Hindlimb muscle (tissue), 1 donor: ENCODE data around the gene PTGIS. TPM values are rescaled to one million over a fixed set of nuclear protein-coding genes. Genes with fewer than 3 reads are reported as not detected.

ENCODE experiments used
- DNase-seq: peaks from one replicate; pipeline ENCODE4 v3.0.0-alpha.2; 2013
- polyA plus RNA-seq: library from polyadenylated mRNA; unstranded; fragments of 120-200 nt; gene quantifications from one replicate; pipeline ENCODE4 v1.2.1, GENCODE V29; 2013; ENCODE audit not compliant: insufficient read length

PTGIS gene
- polyA plus RNA-seq, 1 donor = 28.0 TPM

DNA sequence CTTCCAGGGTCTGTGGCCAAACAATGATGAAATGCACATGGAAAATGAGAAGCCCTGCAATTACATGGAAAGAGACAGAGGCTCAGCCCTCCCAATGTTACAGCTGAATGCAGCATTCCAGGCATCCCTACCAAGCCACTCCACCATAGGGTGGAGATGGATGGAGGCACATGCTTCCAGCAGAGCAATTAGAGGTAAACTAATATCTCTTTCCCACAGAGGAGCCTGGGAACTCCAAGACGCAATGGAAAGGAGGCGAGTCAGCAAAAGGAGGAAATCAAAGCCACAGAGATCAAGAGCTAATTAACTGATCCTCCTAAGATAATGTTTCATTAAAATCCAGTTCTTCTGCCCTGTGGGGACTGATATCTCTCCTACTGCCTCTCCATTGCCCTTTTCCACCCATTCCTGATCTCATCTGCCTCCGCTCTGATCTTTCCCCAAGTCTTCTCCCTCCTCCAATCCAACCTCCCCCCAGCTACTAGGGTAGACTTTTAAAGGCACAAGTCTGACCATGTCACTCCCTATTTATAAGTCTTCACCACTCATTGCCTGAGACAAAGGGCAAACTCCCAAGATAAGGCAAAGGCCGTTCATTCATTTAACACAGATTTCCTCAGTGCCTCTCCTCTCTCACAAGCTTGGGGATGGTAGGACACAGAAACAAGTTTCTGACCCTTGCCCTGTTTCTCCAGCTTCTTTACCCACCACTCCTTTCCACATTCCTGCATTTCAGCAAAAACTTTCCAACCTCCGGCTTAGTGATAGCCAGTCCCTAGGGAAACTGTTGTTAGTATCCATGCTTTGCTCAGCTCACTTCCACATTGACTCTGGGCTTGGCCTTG lies 71.2 kb downstream of the PTGIS start:
- no peak for DNase-seq

DNA sequence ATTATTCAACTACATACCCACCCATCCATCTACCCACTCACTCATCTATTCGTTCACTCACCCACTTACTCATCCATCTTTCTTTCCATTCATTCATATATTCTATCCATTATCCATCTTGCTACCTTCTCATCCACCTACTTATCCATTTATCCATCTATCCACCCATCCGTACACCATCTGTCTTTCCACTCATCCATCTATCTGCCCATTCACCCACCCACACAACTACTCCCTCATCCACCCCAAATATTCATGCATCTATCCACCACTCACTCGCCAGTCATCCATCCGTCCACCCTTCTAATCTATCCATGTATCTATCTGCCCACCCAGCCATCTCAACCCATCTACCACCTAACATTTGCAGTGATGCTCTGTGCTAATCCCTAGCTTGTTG lies 71.9 kb downstream of the PTGIS start:
- no peak for DNase-seq

DNA sequence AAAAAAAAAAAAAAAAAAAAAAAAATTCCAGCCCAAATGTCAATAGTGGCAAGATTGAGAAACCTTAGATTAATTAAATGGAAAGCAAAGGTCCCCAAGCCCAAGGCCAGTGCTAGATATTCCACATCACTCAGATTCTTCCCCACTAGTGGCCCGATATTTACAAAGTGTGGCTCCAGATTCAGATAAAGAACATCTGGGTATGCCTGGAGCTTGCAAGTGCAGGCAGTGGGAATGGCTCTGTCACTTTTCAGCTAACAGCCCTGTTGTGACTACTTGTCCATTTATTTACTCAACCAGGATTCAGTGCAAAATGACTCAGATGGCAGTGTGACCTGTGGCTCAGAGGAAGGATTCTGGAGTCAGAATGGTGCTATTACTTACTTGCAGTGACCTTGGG lies 77.2 kb downstream of the PTGIS start:
- no peak for DNase-seq

DNA sequence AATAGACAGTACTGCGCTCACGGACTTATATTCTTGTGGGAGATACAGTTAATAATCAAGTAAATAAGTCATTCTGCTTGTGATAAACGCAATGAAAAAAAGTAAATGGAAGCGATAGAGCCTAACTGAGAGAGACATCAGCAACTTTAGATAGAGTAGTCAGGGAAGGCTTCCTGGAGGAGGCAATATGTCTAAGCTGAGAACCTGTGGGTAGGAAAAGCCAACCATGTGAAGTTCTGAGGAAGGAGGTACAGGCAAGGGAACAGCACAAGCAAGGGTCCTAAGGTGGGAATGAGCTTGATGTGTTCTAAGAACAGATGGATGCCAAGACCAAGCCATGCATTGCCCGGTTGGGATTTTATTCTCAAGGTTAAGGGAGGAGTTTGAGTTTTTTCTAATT lies 78.2 kb downstream of the PTGIS start:
- DNase-seq = no peak

DNA sequence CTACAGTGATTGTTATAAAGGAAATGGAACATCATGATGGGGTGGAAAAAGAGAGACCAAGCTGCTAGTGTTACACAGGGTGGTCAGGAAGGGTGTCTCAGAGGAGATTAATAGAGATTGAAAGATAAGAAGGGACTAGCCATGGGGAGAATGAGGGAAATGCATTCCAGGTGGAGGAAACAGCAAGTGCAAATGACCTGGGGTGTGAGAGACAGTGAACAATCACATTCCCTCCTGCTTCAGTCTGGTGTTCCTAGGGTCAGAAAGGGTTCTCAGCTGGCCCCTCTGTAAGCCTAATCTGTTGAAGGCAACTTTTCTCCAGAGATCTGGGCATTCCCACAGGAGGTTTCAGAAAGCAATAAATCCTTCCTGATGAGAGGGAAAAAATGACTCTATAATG lies 81.9 kb downstream of the PTGIS start:
- DNase-seq = no peak

DNA sequence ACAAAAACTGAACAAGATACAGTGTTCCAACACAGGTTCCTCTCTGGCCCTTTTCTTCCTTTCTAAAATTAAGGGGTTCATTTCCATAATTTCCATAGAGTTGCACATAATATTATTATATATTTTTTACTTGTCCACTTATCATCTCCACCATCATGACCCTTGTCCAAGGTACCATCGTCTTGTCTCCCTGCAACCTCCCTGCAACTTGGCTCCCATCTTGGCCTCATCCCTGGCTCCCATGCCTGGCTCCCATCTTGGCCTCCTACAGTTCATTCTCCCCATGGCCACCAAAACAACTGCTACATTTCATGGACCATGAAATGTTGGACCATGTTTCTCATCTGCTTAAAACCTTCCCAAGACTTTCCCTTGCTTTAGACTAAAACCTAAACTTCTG lies 82.4 kb downstream of the PTGIS start:
- DNase-seq = no peak

DNA sequence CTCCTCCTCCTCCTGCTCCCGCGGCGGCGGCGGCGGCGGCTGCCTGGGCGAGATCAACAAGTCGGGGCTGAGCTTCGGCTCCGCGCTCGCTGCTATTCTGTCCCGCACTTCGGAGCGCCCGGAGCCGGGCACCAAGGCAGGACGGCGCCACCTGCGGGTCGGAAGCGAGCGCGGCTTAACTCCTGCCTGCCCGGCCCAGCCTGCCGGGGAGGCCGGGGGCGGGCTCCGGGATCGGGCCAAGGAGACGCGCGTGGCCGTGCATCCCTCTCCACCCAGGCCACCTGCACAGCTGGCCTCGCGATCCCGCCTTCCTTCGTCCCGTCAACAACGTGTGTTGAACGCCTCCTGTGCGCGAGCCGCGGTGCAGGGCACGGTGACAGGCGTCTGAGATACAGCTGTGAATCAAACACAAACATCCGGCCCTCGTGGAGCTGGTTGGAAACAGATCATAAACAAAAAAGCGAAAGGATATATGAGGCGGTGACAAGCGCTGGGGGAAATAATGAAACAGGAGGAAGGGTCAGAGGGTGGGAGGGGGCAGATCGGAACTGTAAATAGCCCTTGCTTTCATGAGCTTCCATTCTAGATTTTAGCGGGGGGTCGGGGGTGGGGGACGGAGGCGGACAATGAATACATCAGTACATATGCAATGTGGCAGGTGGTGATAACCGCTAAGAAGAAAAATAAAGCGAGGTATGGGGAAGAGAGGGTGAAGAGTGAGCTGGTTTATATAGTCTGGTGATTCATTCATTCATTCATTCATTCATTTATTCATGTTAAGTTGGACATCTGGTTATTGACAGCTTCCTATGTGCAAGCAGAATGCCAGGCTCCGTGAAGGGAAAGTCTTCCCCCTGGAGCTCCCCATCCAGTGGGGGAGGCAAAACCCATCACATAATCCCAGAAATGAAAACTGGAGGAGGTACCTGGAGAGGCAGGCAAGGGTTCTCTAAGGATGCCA lies 83.5 kb downstream of the PTGIS start:
- DNase-seq = peak; percentile 75

DNA sequence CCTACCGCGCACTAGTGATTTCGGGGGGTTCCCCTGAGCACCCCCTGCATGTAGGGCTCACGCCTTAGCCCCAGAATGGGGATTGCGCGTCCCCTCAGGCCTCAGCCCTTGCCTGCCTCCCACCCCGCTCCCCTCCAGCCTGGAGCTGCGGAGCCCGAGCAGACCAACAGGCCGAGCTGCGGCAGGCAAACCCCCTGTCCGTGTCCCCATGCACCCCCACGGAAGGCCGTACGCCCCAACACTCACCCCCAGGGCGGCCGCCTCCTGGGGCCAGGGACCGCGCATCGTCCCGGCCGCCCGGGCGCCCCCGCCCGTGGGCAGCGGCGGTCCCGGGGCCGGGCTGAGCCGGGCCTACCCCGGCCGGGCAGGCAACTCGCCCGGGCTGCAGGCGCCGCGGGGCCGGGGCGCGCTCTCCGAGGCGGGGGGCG lies 84.2 kb downstream of the PTGIS start:
- no peak for DNase-seq

DNA sequence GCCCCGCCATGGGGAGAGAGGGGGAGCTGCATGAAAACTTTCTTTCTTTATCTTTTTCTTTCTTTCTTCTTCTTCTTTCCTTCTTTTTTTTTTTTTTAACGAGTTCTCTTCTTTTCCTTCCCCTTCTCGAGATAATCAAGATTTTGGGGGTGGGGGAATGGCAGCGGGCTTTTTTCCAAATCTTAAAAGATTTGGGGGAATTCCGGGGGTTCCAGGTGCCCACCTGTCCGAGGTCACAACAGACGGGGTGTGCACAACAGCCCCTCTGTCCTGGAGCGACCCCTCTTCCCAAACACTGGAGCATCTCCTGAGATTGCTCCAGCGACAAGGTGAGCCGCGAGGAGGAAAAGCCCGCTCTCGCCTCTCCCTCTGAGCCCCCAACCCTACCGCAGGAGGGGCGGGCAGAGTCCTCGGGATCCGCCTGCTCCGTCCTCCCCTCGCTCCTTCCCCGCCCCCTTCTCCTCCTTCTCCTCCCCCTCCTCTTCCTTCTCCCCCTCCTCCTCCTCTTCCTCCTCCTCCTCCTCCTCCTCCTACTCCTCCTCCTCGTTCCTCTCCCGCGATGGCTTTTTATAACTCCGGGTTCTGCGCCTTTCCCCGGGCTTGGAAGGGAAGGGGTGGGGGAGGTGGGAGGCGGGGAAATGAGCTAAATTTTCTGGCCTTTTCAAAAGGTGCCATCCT lies 84.8 kb downstream of the PTGIS start:
- no peak for DNase-seq

DNA sequence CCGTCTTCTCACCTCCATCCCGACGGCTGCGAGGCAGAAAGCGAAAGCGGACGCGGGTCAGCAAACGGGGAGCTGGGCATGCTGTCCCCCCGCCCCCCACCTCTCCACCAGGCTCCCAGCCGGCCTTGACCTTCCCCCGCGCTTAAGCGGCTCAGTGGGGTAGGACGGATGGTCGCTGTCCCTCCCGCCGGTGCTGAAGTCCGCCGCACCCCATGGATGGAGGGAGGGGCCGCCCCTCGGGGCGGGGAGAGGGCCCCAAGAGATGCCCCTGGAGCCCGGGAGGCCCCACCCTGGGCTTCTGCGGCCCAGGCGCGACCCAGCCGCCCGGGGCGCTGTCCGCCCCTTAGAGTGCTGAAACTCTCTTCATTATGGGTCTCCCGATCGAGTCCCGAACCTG lies 85.3 kb downstream of the PTGIS start, which contains the start of gene KCNB1:
Gene KCNB1, minus strand, starts transcription at position 48 of the 397 bp plus-strand sequence. CDS start 188 bp downstream, outside the sequence.
- peak; percentile 58 for DNase-seq

DNA sequence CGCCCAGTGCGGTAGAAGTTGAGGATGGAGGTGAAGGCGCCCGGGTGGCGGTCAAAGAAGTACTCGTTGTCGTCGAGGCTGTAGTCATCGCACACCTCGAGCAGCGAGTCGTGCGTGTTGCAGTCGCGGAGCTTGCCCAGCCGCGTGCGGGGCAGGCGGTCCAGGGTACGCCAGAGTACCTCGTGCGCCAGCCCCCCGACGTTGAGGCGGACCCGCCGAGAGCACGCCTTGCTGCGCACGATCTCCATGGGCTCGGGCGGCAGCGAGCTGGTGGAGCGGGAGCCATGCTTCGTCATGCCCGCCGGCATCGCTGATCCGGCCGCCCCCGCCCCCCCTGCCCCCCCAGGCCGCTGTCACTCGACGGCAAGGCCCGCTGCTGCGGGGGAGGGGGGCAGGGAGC lies 85.8 kb downstream of the PTGIS start:
- DNase-seq = no peak

DNA sequence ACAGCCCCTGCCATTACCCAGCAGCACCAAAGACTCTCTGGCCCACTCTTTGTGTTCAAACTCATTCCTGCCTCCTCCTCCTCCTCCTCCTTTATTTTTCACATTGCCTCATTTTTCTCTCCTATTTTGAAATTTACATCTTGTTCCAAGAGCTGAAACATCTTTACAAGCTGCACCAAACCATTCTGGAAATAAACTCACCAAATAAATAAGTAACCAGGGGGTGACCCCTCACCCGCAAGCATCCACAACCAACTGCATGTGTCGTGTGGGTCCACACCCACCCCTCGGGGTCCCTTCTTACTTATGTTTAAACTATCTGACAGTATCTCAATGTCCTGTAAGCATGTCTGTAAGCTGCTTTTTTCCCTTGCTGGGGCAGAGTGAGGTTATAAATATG lies 86.8 kb downstream of the PTGIS start:
- no peak for DNase-seq

DNA sequence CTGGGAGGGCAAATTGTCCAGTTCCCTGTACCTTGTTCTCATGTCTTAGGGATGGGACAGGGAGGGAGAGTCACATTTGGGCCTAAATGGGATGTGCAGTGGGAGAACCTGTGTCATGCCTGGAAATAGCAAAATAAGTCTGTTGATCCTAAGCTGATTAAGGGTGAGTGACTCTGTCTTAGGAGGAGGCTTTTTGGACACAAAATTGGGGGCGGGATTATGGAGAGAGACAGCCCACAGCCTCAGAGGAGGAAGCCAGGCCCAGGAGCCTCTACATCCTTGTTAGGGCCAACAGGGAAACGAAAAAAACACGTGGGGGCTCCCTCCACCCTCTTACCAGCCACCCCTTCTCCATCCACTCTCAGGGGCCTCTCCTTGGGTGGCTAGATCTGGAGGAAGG lies 87.7 kb downstream of the PTGIS start:
- DNase-seq = no peak

DNA sequence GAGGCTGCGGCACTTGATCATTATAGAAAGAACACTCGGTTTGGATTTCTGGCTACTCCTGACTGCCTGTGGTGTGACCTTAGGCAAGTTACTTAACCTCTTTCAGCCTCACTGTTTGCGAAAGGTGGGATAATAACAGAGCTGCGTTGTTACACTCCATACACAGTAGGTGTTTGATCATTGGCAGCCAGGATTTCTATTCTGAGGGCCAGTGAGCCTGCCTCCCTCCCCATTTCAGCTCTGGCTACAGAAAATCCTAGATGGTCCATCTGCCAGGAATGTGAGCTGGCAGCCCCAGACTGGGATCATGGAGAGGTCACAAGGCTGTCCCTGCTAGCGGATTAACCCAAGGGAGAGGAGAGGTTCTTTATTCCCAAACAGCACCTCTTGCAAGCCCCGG lies 88.2 kb downstream of the PTGIS start:
- DNase-seq = no peak

DNA sequence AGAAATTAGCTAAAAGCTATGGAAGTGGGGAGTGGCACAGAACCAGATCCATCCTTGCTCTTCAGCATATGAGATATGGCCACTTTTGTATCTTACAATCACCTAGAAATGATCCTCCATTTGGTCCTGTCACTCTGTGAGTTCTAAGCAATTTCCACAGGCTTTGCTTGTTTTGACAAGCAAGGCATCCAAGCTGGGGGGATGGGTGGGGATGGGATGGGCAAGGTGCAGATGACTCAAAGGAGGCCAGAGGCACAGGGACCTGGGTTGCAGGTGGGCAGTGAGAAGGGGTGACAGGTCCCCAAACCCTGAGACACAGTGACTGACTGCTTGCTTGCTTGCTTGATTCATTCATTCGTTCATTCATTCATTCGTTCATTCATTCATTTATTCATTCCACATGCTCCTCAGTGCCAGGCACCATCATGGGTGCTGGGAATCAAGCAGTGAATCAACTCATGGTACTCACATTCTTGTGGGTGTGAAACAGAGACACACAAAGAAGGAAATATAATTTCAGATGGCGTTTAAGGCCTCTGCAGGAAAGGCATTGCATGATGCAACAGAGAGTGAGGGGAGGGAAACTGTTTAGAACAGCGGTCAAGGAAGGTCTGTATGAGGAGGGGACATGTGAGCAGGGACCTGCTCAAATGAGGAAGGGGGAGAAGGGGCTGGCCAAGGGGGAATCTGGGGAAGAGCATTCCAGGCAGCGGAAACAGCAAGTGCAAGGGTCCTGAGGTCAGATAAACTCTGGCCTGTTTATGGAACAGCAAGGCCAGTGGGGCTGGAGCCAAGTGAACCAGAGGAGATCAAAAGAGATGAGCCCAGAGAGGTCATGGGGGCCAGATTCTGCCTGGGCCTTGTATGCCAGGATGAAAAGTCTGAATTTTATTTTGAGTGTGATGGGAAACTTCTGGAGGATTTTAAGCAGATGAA lies 88.9 kb downstream of the PTGIS start:
- no peak for DNase-seq

DNA sequence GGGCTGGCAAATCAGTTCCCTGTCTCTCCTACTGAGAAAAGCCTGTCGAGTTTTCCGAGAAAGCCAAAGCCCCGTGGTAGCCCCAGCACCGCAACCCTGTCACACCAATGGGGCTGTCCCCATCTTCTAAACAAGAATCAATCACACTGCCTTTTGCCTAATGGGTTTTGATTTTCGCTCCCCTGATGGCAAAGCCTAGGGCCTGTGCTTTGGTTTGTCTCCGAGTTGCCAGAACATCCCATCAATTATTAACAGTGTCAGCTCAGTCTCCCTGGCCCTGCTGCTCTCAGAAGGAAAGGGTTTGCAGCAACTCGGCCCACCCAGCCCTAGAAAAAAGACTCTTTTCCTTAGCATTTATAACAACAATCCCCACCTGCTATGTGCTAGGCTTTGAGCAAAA lies 89.7 kb downstream of the PTGIS start:
- DNase-seq = no peak

DNA sequence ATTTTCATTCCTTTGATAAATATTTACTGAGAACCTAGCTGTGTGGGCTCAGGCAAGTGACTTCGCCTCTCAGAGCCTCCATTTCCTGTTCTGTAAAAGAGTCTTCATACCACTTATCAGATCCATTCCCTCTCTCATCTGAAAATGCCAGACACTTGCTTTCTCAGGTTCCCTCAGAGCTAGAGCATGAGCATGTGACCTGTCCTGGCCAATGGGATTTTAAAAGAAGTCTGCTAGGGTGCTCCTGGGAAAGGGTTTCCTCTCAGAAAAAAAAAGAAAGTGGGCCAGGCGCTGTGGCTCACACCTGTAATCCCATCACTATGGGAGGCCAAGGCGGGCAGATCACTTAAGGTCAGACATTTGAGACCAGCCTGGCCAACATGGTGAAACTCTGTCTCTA lies 90.7 kb downstream of the PTGIS start:
- DNase-seq = no peak

DNA sequence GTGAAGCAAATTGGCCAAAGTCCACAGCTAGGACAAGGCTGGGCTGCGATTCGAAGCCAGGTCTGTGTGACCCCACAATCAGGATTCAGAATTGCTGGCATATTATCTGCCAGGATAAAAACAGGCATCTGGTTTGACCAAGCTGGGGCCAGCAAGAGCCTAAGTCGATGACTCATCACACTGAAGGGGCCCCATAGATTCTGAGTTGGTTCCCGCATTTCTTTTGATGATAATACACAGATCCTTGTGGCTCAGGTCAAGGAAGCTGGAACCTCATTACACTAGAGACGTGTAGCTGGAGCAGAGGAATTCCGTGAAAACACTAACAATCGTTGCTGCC lies 92.0 kb downstream of the PTGIS start:
- DNase-seq = no peak

DNA sequence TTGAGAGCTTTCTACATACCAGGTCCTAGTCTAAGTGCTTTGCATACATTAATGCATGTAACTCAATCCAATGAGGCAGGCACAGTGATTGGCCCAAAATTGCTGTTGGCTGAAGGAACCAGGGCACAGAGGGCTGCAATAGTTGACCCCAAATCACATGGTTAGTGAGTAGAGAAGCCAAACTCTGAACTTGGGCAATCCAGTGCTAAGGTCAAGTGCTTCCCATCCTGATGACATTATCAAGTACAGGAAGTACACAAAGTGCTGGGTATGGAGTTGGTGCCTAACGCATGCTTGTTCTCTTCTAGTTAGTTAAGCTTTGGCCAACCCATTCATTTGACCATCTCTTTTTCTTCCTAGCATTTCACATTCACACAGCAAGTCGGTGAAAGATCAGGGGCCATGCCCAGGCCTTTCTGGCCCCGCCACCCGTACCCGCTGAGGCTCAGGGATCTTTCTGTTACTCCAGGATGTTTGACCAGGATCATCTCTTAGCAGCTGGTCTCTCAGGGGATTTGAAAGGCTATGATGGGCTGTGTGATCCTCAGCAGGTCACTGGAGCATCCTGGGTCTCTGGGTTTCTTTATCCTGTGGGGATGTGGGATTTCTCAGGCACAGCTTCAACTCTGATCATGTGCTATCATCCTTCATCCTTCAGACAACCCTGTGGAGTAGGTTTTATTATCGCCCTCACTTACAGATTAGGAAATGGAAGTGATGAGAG lies 92.5 kb downstream of the PTGIS start:
- no peak for DNase-seq

DNA sequence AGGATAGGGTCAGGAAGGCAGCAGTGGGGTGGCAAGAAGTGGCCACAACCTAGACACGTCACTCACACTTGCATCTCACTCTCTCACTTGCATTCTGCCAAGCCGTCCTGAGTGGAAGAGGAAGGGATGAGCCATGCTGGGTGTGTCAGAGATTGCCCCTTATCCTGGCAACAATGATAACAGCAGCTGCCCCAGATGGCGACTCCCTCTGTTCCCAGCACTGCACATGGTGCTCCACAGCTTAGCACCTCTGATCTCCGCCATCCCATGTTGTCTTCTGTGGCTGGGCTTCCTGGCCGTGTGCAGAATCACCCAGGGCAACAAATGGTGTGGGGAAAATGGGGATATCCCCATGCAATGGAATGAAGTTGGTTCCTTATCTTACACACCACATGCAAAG lies 96.5 kb downstream of the PTGIS start:
- DNase-seq = no peak

DNA sequence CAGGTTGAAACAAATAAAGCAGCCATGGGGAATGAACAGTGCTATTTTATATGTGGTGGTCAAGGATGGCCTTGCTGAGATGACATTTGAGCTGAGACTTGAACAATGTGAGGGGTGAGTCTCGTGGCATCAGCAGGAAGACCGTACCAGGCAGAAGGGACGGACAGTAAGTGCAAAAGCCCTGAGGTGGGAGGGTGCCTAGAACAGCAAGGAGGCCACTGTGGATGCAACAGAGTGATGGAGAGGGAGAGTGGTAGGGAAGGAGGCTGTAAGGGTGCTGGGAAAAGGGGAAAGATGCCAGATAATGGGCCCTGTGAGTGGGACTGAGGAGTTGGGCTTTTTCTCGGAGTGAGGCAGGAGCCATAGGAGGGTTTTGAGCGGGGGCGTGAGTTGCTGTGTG lies 97.0 kb downstream of the PTGIS start:
- no peak for DNase-seq
